GM23338 (cell line): ENCODE results near the gene PACSIN1. TPM values are rescaled to one million over a fixed set of nuclear protein-coding genes. Genes with fewer than 3 reads are reported as not detected.
A peak's percentile ranks its signal among the peaks of the same experiment; 100 is the strongest.

Experiments used
- ATAC-seq: fragments of 200-7000 bp; cut with Tn5 transposase; 3 replicates; pipeline ENCODE4 v1.9.1; 2020
- DNase-seq: peaks from one replicate; pipeline ENCODE4 v3.0.0-alpha.2; 2015; ENCODE audit warnings: low spot score
- H2AFZ ChIP-seq: fragments of 200-600 bp; sonication (generic); 2 replicates; pipeline ENCODE4 v1.8.0; 2016; ENCODE audit warnings: antibody characterized with exemption, mild to moderate bottlenecking, moderate library complexity
- H3F3A ChIP-seq: fragments of 200-600 bp; sonication (generic); replicated peaks from 2 replicates; pipeline ENCODE4 v1.8.0; 2017; ENCODE audit warnings: antibody characterized with exemption, mixed run types, low read depth
- H3K27ac ChIP-seq: fragments of 200-600 bp; sonication (generic); 2 replicates; pipeline ENCODE4 v1.6.1; 2016; ENCODE audit warnings: low read depth
- H3K27me3 ChIP-seq: fragments of 200-600 bp; sonication (generic); 2 replicates; pipeline ENCODE4 v1.8.0; 2016; ENCODE audit warnings: mild to moderate bottlenecking, mixed run types, moderate library complexity; ENCODE audit not compliant: insufficient read depth
- H3K36me3 ChIP-seq: fragments of 200-600 bp; sonication (generic); 2 replicates; pipeline ENCODE4 v1.8.0; 2016; ENCODE audit warnings: mild to moderate bottlenecking; ENCODE audit not compliant: insufficient read depth
- H3K4me1 ChIP-seq: fragments of 200-600 bp; sonication (generic); 2 replicates; pipeline ENCODE4 v1.8.0; 2016; ENCODE audit warnings: mild to moderate bottlenecking, moderate library complexity; ENCODE audit not compliant: insufficient read depth
- H3K4me2 ChIP-seq: fragments of 200-600 bp; sonication (generic); 2 replicates; pipeline ENCODE4 v1.7.1; 2017; ENCODE audit warnings: mixed run types
- H3K4me3 ChIP-seq: fragments of 200-600 bp; sonication (generic); 2 replicates; pipeline ENCODE4 v1.6.1; 2016; ENCODE audit warnings: mixed run types
- H3K79me2 ChIP-seq: fragments of 200-600 bp; sonication (generic); replicated peaks from 2 replicates; pipeline ENCODE4 v1.8.0; 2017; ENCODE audit warnings: mild to moderate bottlenecking; ENCODE audit not compliant: insufficient read depth
- H3K9me2 ChIP-seq: fragments of 200-600 bp; sonication (generic); 2 replicates; pipeline ENCODE4 v1.8.0; 2017; ENCODE audit not compliant: insufficient read depth
- H4K20me1 ChIP-seq: fragments of 200-600 bp; sonication (generic); replicated peaks from 2 replicates; pipeline ENCODE4 v1.8.0; 2017; ENCODE audit warnings: mild to moderate bottlenecking; ENCODE audit not compliant: insufficient read depth
- H3K27ac Mint-ChIP-seq: 2 replicates; pipeline ENCODE4 v1.8.0; 2020; ENCODE audit warnings: inconsistent platforms, mild to moderate bottlenecking, moderate library complexity, mixed read lengths
- H3K27me3 Mint-ChIP-seq: 3 replicates; pipeline ENCODE4 v1.8.0; 2022; ENCODE audit warnings: low read depth, mild to moderate bottlenecking, moderate library complexity, mixed read lengths, inconsistent platforms; ENCODE audit not compliant: insufficient read depth, poor library complexity
- H3K36me3 Mint-ChIP-seq: 3 replicates; pipeline ENCODE4 v1.8.0; 2021; ENCODE audit warnings: low read depth, mild to moderate bottlenecking, inconsistent platforms, moderate library complexity, mixed read lengths
- H3K4me1 Mint-ChIP-seq: 3 replicates; pipeline ENCODE4 v1.8.0; 2020; ENCODE audit warnings: mild to moderate bottlenecking, inconsistent platforms, mixed read lengths
- H3K4me3 Mint-ChIP-seq: 3 replicates; pipeline ENCODE4 v1.8.0; 2021; ENCODE audit warnings: moderate library complexity, mild to moderate bottlenecking, inconsistent platforms, mixed read lengths
- H3K9me3 Mint-ChIP-seq: 3 replicates; pipeline ENCODE4 v1.8.0; 2020; ENCODE audit warnings: moderate library complexity, mild to moderate bottlenecking, inconsistent platforms, mixed read lengths
- CREB1 ChIP-seq: fragments of 250-450 bp; sonication (Bioruptor Pico); IDR thresholded peaks from 2 replicates; pipeline ENCODE4 v1.5.0; 2020; ENCODE audit warnings: low read depth, mild to moderate bottlenecking, moderate library complexity
- CTCF ChIP-seq, 2 experiments: fragments of 200-600 bp in 1 of 2; sonication (generic) in 1 of 2; conservative IDR thresholded peaks; 2 replicates each; pipeline versions ENCODE4 v1.5.1 to v1.6.1; 2016 to 2017; ENCODE audit warnings: antibody characterized with exemption in 2 of 2, low read depth in 2 of 2, mild to moderate bottlenecking in 2 of 2, moderate library complexity in 1 of 2
- EZH2 ChIP-seq: fragments of 200-600 bp; sonication (generic); IDR thresholded peaks from one replicate; pipeline ENCODE4 v1.8.0; 2017; ENCODE audit warnings: antibody characterized with exemption, mild to moderate bottlenecking, low read depth; ENCODE audit not compliant: unreplicated experiment
- EZH2phosphoT487 ChIP-seq: fragments of 200-600 bp; sonication (generic); IDR thresholded peaks from one replicate; pipeline ENCODE4 v1.8.1; 2018; ENCODE audit warnings: antibody characterized with exemption; ENCODE audit not compliant: unreplicated experiment
- JUNB ChIP-seq: IDR thresholded peaks from one replicate; pipeline ENCODE4 v1.6.1; 2016; ENCODE audit warnings: antibody characterized with exemption; ENCODE audit not compliant: unreplicated experiment
- NANOG ChIP-seq: IDR thresholded peaks from 2 replicates; pipeline ENCODE4 v1.6.1; 2016; ENCODE audit warnings: antibody characterized with exemption, borderline replicate concordance
- ZNF114 ChIP-seq: fragments of 250-450 bp; sonication (Bioruptor Pico); IDR thresholded peaks from 2 replicates; pipeline ENCODE4 v1.5.0; 2020; ENCODE audit warnings: mild to moderate bottlenecking, moderate library complexity
- ZNF331 ChIP-seq: fragments of 250-450 bp; sonication (Bioruptor Pico); IDR thresholded peaks from 2 replicates; pipeline ENCODE4 v1.5.0; 2020; ENCODE audit warnings: low read depth, mild to moderate bottlenecking, moderate library complexity
- ZNF462 ChIP-seq: fragments of 250-450 bp; sonication (Bioruptor Pico); IDR thresholded peaks from 2 replicates; pipeline ENCODE4 v1.5.0; 2020; ENCODE audit warnings: mild to moderate bottlenecking, moderate library complexity
- polyA plus RNA-seq: library from polyadenylated mRNA; unstranded; fragments of >200 nt; fragmentation: Nextera tagmentation; extraction: Ambion mirVana; gene quantifications from 2 replicates; pipeline ENCODE4 v1.2.1, GENCODE V29; 2016
- total RNA-seq: library from RNA; depleted of rRNA; stranded (reverse); fragments of >200 nt; shearing (Covaris generic); gene quantifications from 2 replicates; pipeline ENCODE4 v1.2.3, GENCODE V29; 2014
- TF ChIP-seq, protein P1 (sequence below): IDR thresholded peaks from 2 replicates; pipeline ENCODE4 v1.6.1; 2016; ENCODE audit warnings: antibody characterized with exemption

Gene PACSIN1
- total and polyA plus RNA-seq, 2 experiments from 2014 or later, result 5.2 to 8.7 TPM

DNA sequence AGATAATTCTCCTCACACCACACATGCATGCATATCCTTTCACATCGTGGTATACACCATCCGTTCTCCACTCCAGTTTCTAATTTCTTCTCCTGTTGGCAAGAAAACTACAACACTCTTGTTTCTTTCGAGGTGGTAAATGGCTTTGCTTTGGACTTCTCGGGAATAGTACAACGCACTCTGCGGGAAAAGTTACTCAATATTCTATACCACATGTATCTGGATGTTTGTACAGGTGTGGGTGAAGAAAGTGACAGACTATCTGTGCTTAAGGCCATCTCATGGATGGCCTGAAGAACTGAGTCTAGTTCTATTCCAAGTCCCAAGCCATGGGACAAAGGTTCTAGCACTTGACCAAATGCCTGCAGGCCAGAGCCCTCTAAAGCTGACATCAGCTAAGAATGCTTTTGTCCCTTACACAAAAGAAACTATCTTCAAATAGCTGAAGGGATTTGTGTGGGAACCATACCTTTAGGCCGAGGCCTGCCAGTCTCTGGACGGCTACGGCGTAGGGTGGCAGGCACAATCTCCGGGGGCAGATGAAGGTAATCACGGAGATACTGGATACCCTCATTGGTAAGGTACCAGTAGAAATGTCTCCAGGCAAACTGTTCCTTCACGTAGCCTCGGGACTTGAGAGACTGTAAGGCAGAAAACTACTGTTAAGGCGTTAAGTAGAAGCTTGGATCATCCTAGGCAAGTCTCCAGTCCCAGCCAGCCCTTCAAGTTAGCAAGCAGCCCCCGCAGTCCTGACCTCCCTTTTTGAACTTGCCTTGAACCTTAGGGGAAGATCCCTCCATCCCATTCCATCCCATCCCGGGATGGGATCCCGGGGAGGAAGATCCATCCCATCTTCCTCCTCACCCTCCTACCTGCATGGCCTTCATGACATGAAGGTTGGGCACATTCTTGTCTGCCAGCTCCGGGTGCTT, 41.4 kb upstream of the PACSIN1 start:
- TF ChIP-seq EZH2 (no peak), EZH2phosphoT487 (no peak), ZNF331 (no peak), ZNF114 (CRISPR knock-in tag) (no peak)
- TF ChIP-seq, protein P1, sequence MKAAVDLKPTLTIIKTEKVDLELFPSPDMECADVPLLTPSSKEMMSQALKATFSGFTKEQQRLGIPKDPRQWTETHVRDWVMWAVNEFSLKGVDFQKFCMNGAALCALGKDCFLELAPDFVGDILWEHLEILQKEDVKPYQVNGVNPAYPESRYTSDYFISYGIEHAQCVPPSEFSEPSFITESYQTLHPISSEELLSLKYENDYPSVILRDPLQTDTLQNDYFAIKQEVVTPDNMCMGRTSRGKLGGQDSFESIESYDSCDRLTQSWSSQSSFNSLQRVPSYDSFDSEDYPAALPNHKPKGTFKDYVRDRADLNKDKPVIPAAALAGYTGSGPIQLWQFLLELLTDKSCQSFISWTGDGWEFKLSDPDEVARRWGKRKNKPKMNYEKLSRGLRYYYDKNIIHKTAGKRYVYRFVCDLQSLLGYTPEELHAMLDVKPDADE, result no peak
- Histone ChIP-seq H3K4me3 (peak overlapping the region; percentile 99), H3K79me2 (peaks cover 62% of the 10 kb centered on the region), H3K4me1 (peaks cover 16% of the 10 kb centered on the region), H3K36me3 (peaks cover 55% of the 10 kb centered on the region), H3K27ac (peak overlapping the region; percentile 95), H4K20me1 (peaks cover 42% of the 10 kb centered on the region), H3K9me2 (no peaks in the 10 kb centered on the region), H3K27me3 (no peaks in the 10 kb centered on the region), H2AFZ (no peak overlapping the region), H3F3A (peaks cover 54% of the 10 kb centered on the region), H3K4me2 (peak overlapping the region; percentile 99)
- H3K27me3 Mint-ChIP-seq, result peaks cover 13% of the 10 kb centered on the region
- peak overlapping the region; percentile 99 for H3K4me3 Mint-ChIP-seq
- peaks cover 30% of the 10 kb centered on the region for H3K4me1 Mint-ChIP-seq
- peak overlapping the region; percentile 100 for H3K27ac Mint-ChIP-seq
- ATAC-seq, result no peak
- peaks cover 63% of the 10 kb centered on the region for H3K36me3 Mint-ChIP-seq
- H3K9me3 Mint-ChIP-seq, result peaks cover 6% of the 10 kb centered on the region; the same call in 2 of the 3 replicates
- DNase-seq, result peak; percentile 40

DNA sequence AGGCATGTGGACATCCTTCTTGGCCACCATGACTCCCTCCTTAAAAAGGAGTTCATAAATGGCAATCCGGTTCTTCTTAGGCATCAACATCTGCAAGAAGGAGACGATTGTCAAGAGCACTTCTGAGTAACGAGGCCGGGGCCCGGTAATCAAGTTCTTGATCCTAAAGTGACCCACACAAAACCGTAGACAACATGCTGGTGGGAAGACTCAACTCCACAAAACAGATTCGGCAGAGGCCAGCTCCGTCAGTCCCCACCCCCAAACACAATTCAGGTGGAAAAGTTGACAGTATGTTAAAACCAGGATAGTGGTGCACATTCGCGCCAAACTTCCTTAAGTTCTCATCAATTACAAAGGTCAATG, 40.8 kb upstream of the PACSIN1 start:
- Histone ChIP-seq H3K4me3 (peak overlapping the region; percentile 99), H3K79me2 (peaks cover 57% of the 10 kb centered on the region), H3K4me1 (peaks cover 16% of the 10 kb centered on the region), H3F3A (peaks cover 47% of the 10 kb centered on the region), H3K4me2 (peak overlapping the region; percentile 99), H3K36me3 (peaks cover 49% of the 10 kb centered on the region), H4K20me1 (peaks cover 36% of the 10 kb centered on the region), H3K27me3 (no peaks in the 10 kb centered on the region), H2AFZ (no peak overlapping the region), H3K9me2 (no peaks in the 10 kb centered on the region), H3K27ac (peak overlapping the region; percentile 95)
- no peak for DNase-seq
- H3K4me3 Mint-ChIP-seq, result peak overlapping the region; percentile 99
- no peak for ATAC-seq
- peak overlapping the region; percentile 100 for H3K27ac Mint-ChIP-seq
- H3K27me3 Mint-ChIP-seq, result peaks cover 13% of the 10 kb centered on the region
- peaks cover 57% of the 10 kb centered on the region for H3K36me3 Mint-ChIP-seq
- H3K4me1 Mint-ChIP-seq, result peaks cover 27% of the 10 kb centered on the region
- H3K9me3 Mint-ChIP-seq, result peaks cover 7% of the 10 kb centered on the region; the same call in 2 of the 3 replicates
- TF ChIP-seq EZH2 (no peak), CTCF (conservative IDR thresholded peaks at IDR 0.05; ENCODE audit: low read depth in 2 of 2) (no peak), ZNF114 (CRISPR knock-in tag) (no peak), CREB1 (no peak), NANOG (no peak), ZNF462 (CRISPR knock-in tag) (no peak), ZNF331 (no peak), JUNB (no peak)
